ENCODE results near the gene IFNGR1. TPM values are rescaled to one million over a fixed set of nuclear protein-coding genes. Genes with fewer than 3 reads are reported as not detected.

The IFNGR1 gene
- total RNA-seq, 1 donor = 162 TPM

Other genes starting within 250 kb of the IFNGR1 start
- 0.10 TPM for gene IL20RA, start 174.4 kb downstream of the IFNGR1 start, total RNA-seq
- under 0.01 TPM for gene IL22RA2, start 45.7 kb downstream of the IFNGR1 start, total RNA-seq